ENCODE results near the gene TCF19.

Gene TCF19

DNA sequence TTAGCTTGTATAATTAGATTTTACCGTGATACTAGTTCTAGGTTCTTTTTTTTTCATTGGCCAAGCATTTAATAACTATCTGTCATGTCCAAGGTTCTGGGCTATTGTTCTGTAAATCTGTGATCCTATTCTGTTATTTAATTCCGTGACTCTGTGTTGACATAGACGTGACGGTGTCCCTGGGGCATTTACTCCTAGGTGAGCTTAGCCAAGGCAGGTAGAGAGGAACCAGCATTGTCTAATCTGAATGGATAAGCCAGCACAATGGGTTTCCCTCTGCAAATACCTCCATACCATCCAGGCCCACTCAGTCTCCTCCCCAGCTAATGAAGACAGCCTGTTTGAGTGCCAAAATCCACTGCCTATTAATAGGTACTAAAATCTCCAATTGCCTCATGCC is 29.3 kb upstream of the TCF19 start:
- DNase-seq: peak; percentile 52

DNA sequence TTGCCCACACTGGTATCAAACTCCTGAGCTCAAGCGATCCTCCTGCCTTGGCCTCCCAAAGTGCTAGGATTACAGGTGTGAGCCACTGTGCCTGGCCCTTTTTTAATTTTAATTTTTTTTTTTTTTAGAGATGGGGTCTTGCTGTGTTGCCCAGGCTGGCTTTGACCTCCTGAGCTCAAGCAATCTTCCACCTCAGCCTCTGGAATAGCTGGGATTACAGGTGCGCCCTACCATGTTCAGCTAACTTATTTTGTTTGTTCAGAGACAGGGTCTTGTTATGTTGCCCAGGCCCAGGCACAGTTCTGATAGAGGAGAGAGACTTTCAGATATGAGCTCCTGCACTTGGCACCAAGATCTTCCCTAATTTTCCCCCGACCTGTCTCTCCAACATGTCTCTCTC is 27.6 kb upstream of the TCF19 start:
- DNase-seq: no peak

DNA sequence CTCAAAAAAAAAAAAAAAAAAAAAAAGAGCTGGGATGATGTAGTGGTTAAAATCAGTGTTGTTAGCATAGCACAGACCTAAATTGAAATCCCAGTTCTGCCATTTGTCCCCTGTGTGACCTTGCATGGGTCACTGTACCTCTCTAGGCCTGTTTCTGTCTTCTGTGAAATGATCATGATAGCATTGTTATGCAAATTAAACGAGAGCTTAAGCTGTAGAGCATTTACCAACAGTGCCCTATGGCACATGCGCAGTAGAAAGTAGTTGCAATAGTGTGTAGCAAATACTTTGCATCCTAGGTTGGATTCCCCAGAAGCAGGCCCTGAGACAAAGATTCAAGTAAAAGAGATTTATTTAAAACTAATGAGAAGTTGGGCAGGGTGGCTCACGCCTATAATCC is 26.8 kb upstream of the TCF19 start:
- DNase-seq: no peak

DNA sequence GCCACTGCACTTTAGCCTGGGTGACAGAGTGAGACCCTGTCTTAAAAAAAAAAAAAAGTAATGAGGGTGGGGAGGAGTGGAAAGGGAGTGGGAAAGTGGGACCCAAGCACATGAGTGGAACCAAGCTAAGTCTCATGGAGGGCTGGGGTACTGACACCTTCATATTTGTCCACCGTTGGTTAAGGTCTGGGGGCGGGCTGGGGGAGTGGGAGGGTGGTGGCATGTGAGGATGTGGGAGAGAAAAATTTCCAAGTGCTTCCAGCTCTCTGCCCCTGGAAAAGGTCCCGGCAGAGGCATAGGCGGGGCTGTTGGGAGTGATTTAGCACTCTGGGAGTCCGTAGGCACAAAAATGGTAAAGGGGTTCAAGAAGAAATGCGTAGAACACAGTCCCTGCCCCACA is 25.6 kb upstream of the TCF19 start:
- DNase-seq: no peak

DNA sequence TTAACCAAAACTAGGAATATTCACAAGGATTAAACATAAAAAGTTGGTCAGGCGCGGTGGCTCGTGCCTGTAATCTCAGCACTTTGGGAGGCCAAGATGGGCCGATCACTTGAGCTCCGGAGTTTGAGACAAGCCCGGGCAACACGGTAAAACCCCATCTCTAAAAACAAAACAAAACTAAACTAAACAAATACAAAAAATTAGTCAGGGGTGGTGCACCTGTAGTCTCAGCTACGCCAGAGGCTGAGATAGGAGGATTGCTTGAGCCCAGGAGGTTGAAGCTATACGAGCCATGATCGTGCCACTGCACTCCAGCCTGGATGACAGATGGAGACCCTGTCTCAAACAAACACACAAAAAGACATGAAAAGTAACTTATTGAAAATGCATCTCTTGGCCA is 22.7 kb upstream of the TCF19 start:
- no peak for DNase-seq

DNA sequence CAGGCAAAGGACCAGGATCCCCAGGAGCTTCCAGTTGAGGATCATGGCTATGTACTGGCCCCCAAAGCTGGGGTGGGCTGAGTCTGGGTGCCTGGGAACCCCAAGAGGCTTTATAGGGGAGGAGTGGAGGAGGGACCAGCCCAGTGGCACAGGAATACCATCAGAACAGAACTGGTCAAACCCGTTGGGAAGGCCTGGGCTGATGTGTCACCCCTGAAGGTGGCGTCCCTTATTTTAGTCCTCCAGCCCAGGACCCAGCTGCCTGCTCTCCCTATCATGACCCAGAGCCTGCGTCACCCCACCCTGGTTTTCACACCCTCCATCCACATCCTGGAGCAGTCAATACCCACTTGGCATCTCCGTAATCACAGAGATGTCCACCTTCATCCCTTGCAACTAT is 19.4 kb upstream of the TCF19 start, which contains the start of gene PSORS1C2:
PSORS1C2 (minus strand) TSS at position 85 of the 400 bp plus-strand sequence; CDS start at position 45, 40 bp downstream.
- no peak for DNase-seq

DNA sequence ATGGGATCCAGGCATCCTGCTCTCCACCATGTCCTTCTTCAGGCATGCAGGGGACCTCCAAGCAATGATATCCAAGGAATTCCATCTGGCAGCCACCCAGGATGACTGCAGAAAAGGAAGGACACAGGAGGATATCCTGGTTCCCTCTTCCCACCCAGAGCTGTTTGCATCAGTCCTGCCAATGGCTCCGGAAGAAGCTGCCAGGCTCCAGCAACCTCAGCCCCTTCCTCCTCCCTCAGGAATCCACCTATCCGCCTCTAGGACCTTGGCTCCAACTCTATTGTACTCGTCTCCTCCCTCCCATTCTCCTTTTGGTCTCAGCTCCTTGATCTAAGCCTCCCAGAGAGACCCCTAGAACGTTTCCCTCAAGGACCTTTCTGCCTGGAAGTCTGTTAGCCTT is 18.8 kb upstream of the TCF19 start:
- DNase-seq: no peak

DNA sequence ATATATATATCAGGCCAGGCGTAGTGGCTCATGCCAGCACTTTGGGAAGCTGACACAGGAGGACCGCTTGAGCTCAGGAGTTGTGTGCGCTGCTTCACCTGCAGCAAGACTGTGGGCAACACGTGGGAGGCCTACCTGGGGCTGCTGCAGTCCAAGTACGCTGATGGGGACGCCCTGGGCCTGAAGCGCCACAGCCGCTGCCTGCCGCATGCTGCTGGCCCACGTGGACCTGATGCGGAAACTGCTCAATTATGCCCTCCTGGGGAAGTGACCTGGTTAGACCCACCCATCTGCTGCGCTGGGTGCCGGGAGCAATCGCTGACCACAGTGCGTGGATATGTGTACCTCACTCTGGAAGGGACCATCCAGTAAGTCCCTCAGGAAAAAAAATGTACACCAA is 17.7 kb upstream of the TCF19 start:
- no peak for DNase-seq

DNA sequence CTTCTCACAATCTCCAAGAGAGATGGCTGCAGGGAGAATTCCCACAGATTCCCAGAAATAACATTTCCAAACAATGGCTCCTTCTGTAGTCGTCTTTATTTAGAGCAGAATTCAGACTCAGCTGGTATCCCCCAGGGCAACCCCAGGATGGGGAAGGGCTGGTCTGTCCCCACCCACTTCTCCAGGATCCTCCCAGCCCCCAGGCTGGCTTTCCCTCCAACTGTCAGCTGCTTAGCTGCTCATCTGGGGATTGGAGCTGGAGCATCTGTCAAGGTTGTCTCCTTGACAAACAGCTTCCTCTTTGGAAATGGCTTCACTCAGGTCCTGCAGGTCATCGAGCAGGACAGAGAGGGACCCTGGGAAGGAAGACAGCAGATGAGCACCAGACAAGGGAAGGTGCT is 16.0 kb upstream of the TCF19 start:
- DNase-seq: no peak

DNA sequence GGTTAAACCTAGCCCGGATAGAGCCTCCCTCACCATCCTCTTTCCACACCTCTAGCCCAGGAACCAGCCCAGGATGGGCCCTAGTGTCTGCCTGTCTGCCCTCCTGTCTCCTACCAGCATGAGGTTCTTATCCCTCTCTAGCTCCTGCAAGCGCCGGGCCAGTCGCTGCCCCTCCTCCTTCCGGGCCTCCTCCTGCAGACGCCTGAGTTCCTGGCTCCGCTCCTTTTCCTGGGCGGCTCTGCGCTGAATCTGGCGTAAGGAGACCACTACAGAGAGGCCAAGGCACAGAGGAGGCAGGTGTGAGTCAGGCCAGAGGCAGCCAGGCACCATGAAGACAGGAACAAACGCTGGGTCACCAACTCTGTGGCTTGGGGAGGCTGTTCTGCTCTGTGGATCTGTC is 15.2 kb upstream of the TCF19 start:
- no peak for DNase-seq

DNA sequence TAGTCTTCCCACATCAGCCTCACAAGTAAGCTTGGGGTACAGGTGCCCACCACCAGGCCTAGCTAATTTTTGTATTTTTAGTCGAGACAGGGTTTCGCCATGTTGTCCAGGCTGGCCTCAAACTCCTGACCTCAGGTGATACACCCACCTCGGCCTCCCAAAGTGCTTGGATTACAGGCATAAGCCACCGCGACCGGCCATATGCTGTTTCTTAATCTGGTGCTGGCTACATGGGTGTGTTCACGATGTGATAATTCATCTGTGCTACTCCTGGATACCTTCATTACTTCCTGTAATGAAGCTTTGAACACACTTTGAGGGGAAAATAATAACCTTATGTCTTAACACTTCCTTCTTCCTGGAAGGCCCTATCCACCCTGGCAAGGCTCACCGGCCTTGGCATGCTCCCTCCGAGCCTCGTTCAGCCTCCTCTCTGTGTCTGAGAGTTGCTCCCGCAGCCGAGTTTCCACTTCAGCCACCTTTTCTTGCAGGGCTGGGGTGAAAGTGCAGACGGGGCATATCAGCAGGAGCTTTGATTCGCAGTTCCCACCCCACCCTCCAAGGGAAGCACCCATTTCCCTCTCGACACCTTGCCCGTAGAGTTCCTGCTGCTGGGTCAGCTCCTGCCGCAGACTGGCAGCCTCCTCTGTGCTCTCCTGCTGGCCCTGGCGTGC is 14.0 kb upstream of the TCF19 start:
- DNase-seq: no peak

DNA sequence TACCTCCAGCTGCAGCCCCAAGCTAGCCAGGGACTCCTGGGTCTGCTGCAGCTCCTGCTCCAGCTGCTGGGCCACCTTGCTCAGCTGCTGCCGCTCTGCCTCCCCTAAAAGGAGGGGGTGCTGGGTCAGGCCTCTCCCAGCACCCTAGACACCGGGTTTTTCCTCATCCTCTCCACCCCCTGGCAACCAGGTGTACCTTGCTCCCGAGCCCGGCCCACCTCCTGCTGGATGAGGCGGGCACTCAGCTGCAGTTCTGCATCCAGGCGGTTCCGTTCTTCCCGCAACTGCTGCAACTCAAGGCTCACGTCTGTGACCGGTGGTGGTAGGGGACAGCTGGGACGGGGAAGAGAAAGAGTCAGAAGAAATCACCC is 13.4 kb upstream of the TCF19 start:
- no peak for DNase-seq

DNA sequence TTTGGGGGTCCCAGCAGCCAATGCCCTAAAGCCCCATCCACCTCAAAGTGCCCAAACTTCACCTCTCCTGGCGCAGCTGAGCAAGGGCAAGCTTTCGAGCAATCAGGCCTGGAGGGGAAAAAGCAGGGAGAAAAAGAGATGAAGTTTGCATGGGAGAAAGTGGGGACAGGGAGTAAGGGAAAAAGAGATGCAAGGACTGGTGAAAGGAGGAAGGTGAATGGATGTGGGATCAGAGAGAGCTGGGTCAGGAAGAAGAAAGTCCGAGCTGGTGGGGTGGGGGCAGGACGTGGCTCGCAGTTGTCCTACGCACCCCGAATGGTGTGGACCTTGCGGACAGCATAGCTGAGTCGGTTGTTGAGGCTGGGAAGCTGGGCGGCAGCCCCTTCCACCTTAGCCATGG is 13.0 kb upstream of the TCF19 start:
- no peak for DNase-seq

DNA sequence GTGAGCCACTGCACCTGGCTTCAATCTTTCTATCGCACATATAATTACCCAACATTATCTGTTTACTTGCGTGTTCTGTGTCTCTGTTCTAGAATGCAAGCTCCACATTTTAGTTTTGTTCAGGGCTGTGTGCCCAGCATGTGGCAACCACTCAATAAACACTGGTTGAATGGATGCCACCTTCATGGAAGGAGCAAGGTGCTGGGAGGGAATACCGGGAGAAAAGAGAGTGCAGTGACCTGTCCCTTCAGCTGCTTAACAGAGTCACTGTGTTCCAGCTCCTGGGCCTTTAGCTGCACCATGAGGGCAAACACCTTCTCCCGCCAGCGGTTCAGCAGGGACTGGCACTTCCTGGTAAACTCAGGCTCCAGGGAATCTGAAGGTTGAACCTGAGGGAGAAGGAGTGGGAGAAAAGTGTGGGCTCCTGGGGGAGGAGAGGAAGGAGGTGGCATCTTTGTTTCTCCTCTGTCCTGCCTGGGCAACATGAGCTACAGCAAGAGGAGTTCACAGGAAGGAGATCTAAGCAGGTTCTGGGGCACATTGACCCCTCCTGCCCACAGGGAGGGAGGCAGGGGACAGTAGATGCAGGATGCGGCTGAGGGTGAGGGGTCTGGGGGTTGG is 8.5 kb upstream of the TCF19 start:
- no peak for DNase-seq

DNA sequence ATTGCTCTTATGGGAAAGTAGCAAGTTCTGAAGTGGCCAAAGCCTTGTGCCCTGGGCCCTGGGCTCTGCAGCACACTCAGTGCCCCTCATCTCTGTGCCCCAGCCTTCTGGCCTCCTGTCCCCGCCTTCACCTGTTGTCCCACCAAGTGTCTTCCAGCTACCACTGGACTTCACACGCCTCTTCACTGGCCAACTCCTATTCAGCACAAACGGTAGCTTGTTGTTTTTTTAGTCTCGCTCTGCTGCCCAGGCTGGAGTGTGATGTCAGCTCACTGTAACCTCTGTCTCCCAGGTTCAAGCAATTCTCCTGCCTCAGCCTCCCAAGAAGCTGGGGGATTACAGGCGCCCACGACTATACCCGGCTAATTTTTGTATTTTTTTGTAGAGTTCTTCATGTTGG is 5.6 kb upstream of the TCF19 start:
- DNase-seq: no peak

DNA sequence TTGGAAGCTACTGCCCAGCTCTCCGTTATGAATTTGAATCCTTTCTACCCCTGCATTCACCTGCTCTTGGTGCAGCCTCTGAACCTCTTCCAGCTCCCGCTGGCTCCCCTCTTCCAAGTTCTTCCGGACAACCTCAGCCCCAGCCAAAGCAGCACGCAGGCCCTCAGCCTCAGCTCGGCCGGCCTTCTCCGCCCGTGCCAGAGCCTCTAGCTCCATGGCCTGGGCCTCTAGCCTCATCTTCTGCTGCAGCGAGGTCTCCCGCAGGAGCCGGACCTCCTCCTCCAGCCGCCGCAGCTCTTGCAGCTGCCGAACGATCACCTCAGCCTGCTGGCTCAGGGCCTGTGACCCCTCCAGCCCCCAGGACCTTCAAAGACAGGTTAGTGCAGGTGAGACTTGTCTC is 4.0 kb upstream of the TCF19 start:
- DNase-seq: no peak

DNA sequence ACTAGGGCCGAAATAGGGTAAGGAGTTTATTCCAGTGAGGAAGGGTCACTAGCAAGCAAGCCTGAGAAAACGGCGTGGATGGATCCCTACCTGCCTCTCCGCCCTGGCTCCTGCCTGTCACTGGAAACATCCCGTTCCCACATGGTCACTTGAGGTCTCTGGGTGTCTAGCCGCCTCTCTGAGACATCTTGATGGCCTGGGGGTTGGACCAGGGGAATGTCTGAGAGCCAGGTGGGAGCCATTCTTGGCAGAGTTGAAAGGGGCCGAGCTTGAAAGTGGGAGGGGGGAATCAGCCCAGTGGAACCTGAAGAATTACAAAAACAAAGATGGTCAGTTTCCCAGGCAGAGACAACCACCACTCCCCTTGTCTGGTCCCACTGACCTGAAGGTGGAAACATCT is 1.7 kb upstream of the TCF19 start:
- no peak for DNase-seq

DNA sequence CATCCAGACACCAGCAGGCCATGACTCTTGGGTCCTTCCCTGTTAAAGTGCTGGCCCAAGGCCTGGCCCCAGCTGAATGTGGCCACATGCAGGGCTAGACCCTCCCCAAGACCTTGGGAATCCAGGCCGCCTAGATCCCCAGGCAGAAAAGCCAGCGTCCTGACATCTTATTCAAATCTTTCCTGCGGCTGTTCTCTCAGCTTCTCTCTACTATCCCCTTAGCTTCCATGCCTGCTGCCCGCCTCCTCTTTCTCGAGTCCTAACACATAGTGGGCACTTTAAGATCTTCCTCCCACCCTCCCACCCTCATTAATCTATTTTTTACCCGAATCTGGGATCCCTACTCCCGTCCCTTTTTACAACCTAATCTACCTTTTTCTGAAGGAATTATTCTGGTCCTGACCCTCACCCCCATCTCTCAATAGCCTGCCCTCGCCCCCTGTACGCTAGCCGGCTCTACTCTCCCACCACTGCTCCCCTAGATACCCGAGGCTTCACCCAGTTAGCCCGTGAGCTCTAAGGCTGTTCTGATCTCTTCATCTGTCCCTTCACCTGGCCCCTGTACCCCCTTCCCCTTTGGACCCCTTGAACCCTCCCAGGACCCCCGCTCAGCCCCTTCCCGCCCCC is 763 bp upstream of the TCF19 start, which contains the start of gene CCHCR1:
CCHCR1 (minus strand) TSS at position 290 of the 627 bp plus-strand sequence; CDS start at position 88, 202 bp downstream.
- DNase-seq: no peak

DNA sequence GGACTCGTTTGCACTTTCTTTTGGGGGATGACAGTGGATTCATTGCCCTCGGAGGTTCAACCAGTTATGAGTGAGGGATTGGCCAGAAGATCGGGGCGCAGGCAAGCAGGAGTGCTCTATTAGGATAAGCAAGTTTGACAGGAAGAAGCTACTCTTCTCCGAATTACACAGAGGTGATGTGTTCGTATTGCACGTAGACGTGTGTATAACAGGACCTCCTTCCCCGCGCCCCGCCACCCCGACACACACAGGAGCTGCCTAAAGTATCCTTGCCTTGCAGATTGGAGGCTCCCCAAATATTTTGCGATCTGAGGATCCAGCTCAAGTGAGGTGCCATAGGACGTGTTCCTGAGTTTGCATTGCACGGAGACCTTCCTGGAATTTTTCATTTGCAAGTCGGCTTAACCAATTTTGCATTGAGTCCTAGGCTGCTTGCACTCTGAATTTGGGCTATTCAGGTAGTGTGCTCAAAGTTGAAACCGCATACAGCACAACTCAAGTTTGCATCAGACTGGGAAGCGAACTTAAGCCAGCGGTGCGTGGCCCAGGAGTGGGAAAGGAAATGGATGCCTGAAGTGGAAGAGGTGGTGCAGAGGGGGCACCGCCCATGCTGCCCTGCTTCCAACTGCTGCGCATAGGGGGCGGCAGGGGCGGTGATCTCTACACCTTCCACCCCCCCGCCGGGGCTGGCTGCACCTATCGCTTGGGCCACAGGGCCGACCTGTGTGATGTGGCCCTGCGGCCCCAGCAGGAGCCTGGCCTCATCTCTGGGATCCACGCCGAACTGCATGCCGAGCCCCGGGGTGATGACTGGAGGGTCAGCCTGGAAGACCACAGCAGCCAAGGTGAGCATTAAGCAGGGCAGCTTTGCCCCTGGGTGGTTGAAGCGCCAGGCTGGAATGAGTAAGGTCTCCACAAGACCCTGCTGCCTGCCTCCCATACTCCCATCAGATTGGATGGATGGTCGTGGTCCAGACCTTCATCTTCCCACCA is 770 bp downstream of the TCF19 start:
- DNase-seq: peak; percentile 47

DNA sequence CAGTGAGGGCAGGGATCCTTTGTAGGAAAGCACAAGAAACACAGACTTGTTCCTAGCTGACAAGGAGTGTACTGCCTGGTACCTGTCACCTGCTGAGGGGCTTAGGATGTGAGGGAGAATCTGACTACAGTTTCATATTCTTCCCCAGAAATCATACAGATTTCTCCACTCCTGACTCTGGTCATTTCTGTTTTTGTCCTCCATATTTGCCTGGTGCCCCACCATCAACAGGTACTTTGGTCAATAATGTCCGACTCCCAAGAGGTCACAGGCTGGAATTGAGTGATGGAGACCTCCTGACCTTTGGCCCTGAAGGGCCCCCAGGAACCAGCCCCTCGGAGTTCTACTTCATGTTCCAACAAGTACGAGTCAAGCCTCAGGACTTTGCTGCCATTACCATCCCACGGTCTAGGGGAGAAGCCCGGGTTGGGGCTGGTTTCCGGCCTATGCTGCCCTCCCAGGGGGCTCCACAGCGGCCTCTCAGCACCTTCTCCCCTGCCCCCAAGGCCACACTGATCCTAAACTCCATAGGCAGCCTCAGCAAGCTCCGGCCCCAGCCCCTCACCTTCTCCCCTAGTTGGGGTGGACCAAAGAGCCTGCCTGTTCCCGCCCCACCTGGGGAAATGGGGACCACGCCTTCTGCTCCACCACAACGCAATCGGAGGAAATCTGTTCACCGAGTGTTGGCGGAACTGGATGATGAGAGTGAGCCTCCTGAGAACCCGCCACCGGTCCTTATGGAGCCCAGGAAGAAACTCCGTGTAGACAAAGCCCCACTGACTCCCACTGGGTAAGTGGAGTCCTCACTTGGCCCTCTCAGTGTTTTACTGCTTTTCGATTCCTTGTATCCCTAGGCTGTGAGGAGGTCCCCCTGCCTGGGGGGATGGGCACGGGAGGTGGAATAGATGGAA is 3.1 kb downstream of the TCF19 start:
- no peak for DNase-seq

DNA sequence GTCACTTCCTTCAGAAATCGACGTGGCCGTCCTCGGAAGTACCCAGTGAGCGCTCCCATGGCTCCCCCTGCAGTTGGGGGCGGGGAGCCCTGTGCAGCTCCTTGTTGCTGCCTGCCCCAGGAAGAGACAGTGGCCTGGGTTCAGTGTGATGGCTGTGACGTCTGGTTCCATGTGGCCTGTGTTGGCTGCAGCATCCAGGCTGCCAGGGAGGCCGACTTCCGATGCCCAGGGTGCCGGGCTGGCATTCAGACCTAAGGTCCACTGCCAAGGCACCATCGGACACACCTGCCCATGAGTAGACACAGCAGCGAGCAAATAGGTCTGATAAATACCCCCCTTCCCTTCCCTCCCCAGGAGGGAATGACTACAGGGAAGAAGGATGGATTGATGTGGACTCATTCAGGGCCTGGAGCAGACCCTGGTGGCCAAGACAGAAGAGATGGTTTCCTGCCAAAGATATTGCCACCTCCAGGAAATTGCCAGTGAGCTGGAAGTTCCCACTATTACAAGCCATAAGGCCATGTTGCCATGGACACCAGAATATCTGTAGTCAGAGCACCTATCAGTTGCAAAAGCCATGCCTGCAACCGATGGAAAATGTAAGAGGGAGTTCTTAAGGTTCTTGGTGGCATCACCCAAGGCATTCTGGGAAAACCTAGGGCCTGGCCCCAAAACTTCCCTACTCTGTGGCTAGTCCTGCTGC is 4.2 kb downstream of the TCF19 start:
- DNase-seq: no peak

All from NCI-H146 (cell line).